K562 (cell line): ENCODE results near the gene PSMD1. TPM values are rescaled to one million over a fixed set of nuclear protein-coding genes. Genes with fewer than 3 reads are reported as not detected.

Experiments used
- ATAC-seq: fragments of 200-7000 bp; cut with Tn5 transposase; 3 replicates; pipeline ENCODE4 v1.9.1; 2020; ENCODE audit warnings: moderate library complexity
- BruUV-seq: library from RNA; stranded (reverse); fragments of 400-500 nt; replicated peaks from 2 replicates; lab custom pipeline; 2021; lab: Mats Ljungman, UMichigan
- CTCF ChIA-PET: fragments of 300-600 bp; formaldehyde crosslinking; extraction: SDS; loops from one replicate; lab custom pipeline; 2021; ENCODE audit warnings: low intra/inter-chr PET ratio; lab: Yijun Ruan, JAX
- POLR2A ChIA-PET: fragments of 300-600, 350-650 bp; sonication (Branson Sonifier 250); formaldehyde crosslinking; extraction: SDS; loops from one replicate; lab custom pipeline; 2021; ENCODE audit warnings: antibody characterized with exemption, inconsistent platforms; lab: Yijun Ruan, JAX
- DNase-seq, 4 experiments: peaks; one replicate each; pipeline versions ENCODE4 v3.0.0 to v3.0.0-alpha.2; 2011 to 2018; ENCODE audit warnings: low spot score in 3 of 4, mixed read lengths in 3 of 4; ENCODE audit errors: extremely low read depth in 1 of 4
- FAIRE-seq: peaks from 2 replicates; lab custom pipeline; 2011; peaks lifted over from hg19 to GRCh38; lab: Jason Lieb, UNC
- H2AFZ ChIP-seq: 2 replicates; pipeline ENCODE4 v1.6.0; 2011; ENCODE audit warnings: low read depth, low read length, control low read depth, inconsistent platforms
- H3K27ac ChIP-seq: fragments of 200-600 bp; 3 replicates; pipeline ENCODE4 v1.8.0; 2011; ENCODE audit warnings: low read depth, mild to moderate bottlenecking, control low read depth, inconsistent platforms, low read length, moderate library complexity, mixed read lengths; ENCODE audit errors: extremely low read depth
- H3K27me3 ChIP-seq, 2 experiments: fragments of 300-600 bp in 1 of 2; 2 replicates in 1 of 2; 3 replicates in 1 of 2; pipeline versions ENCODE4 v1.6.0 to v1.8.0; 2011; ENCODE audit warnings: inconsistent platforms in 2 of 2, low read length in 2 of 2, mild to moderate bottlenecking in 1 of 2, mixed read lengths in 1 of 2, moderate library complexity in 1 of 2; ENCODE audit not compliant: control insufficient read depth in 2 of 2, insufficient read depth in 2 of 2
- H3K36me3 ChIP-seq: fragments of 300-600 bp; 3 replicates; pipeline ENCODE4 v1.8.0; 2011; ENCODE audit warnings: mild to moderate bottlenecking, low read length, inconsistent platforms; ENCODE audit not compliant: control insufficient read depth, insufficient read depth
- H3K4me1 ChIP-seq, 2 experiments: fragments of 200-600 bp in 1 of 2; replicated peaks in 1 of 2; 2 replicates in 1 of 2; 3 replicates in 1 of 2; pipeline versions ENCODE4 v1.5.1 to v1.8.0; 2011; ENCODE audit warnings: inconsistent platforms in 2 of 2, low read length in 2 of 2, mild to moderate bottlenecking in 1 of 2, mixed read lengths in 1 of 2, moderate library complexity in 1 of 2; ENCODE audit not compliant: control insufficient read depth in 2 of 2, insufficient read depth in 2 of 2
- H3K4me2 ChIP-seq: 2 replicates; pipeline ENCODE4 v1.6.1; 2011; ENCODE audit warnings: low read length, control low read depth, inconsistent platforms, mixed read lengths; ENCODE audit not compliant: insufficient read depth
- H3K4me3 ChIP-seq: fragments of 200-600 bp; sonication (generic), shearing (Covaris generic); 2 replicates; pipeline ENCODE4 v1.5.1; 2016; ENCODE audit warnings: control low read depth, inconsistent platforms
- H3K79me2 ChIP-seq: fragments of 200-600 bp; 3 replicates; pipeline ENCODE4 v1.8.0; 2011; ENCODE audit warnings: low read length, inconsistent platforms; ENCODE audit not compliant: control insufficient read depth, insufficient read depth
- H3K9ac ChIP-seq, 2 experiments: 2 replicates each; pipeline versions ENCODE4 v1.6.0 to v1.6.1; 2011; ENCODE audit warnings: low read depth in 2 of 2, low read length in 2 of 2, control low read depth in 1 of 2, inconsistent platforms in 1 of 2, mild to moderate bottlenecking in 1 of 2, mixed read lengths in 1 of 2; ENCODE audit not compliant: insufficient read depth in 1 of 2
- H3K9me1 ChIP-seq: one replicate; pipeline ENCODE4 v1.6.0; 2011; ENCODE audit warnings: inconsistent platforms, mild to moderate bottlenecking, low read length, moderate library complexity; ENCODE audit not compliant: control insufficient read depth, insufficient read depth
- H3K9me3 ChIP-seq: replicated peaks from 2 replicates; pipeline ENCODE4 v1.5.1; 2011; ENCODE audit warnings: low read depth, low read length, inconsistent platforms; ENCODE audit not compliant: control insufficient read depth, insufficient read depth
- H4K20me1 ChIP-seq: replicated peaks from 2 replicates; pipeline ENCODE4 v1.6.1; 2011; ENCODE audit warnings: low read length, inconsistent platforms, mixed read lengths; ENCODE audit not compliant: control insufficient read depth, insufficient read depth
- EHMT2 ChIP-seq: fragments of 450-650 bp; IDR thresholded peaks from 2 replicates; pipeline ENCODE4 v1.6.1; 2018; ENCODE audit warnings: antibody characterized with exemption
- LEF1 ChIP-seq: fragments of 450-650 bp; IDR thresholded peaks from 2 replicates; pipeline ENCODE4 v1.6.1; 2016; ENCODE audit warnings: mild to moderate bottlenecking
- NCOR1 ChIP-seq: fragments of 450-650 bp; IDR thresholded peaks from 2 replicates; pipeline ENCODE4 v1.6.1; 2016; ENCODE audit warnings: mild to moderate bottlenecking, moderate library complexity
- ZNF551 ChIP-seq: fragments of 250-450 bp; sonication (Bioruptor Pico); IDR thresholded peaks from 2 replicates; pipeline ENCODE4 v1.5.0; 2021; ENCODE audit warnings: mild to moderate bottlenecking, moderate library complexity
- WGBS: fragments of 100-300 bp; shearing (Covaris generic); methylation state at CpG from one replicate; pipeline ENCODE4 v1.1.6; 2016; ENCODE audit warnings: low coverage, mixed read lengths; ENCODE audit not compliant: insufficient coverage; ENCODE audit errors: missing lambda C conversion rate; 5-methylcytosine and 5-hydroxymethylcytosine counted together
- in situ Hi-C: fragments of 300-500 bp; cut with MboI; formaldehyde crosslinking; loops from 4 replicates; pipeline ENCODE4 v1.15.0; 2018; ENCODE audit warnings: inconsistent platforms, mixed read lengths
- intact Hi-C: fragments of 100-400 bp; cut with micrococcal nuclease; formaldehyde crosslinking; loops from 2 replicates; pipeline ENCODE4 v1.14.2; 2022
- polyA plus RNA-seq, 8 experiments: library from polyadenylated mRNA; depleted of rRNA in 4 of 8; stranded (reverse) in 5 of 8; unstranded in 3 of 8; fragments of >200 nt; fragmentation: Nextera tagmentation in 2 of 8; fragmentation: Illumina TruSeq in 1 of 8; extraction: Ambion mirVana in 2 of 8; extraction: Trizol in 1 of 8; gene quantifications; 2 replicates each; pipeline versions ENCODE4 v1.2.1 to v1.2.3, GENCODE V29; 2011 to 2014; ENCODE audit warnings: inconsistent platforms in 1 of 8, missing spikeins in 1 of 8
- total RNA-seq, 7 experiments: library from RNA; depleted of rRNA in 6 of 7; stranded (reverse); fragments of >200 nt in 6 of 7; fragmentation: Illumina TruSeq in 2 of 7; extraction: Trizol in 2 of 7; gene quantifications; 2 replicates each; pipeline versions ENCODE4 v1.2.1 to v1.2.3, GENCODE V29; 2011 to 2021; ENCODE audit warnings: low replicate concordance in 1 of 7
- TF ChIP-seq, protein P1 (sequence below): fragments of 450-650 bp; IDR thresholded peaks from 2 replicates; pipeline ENCODE4 v1.6.1; 2016; ENCODE audit warnings: mild to moderate bottlenecking
- TF ChIP-seq, protein P2 (sequence below): fragments of 450-650 bp; formaldehyde crosslinking; IDR thresholded peaks from 2 replicates; pipeline ENCODE4 v1.4.0; 2020; ENCODE audit warnings: mild to moderate bottlenecking, moderate library complexity
- TF ChIP-seq, protein P3 (sequence below): sonication (generic); formaldehyde crosslinking; IDR thresholded peaks from 2 replicates; pipeline ENCODE4 v1.5.0; 2020; ENCODE audit warnings: missing genetic modification reagents

PSMD1 gene
- total and polyA plus RNA-seq, 9 of the 15 experiments (the other 6 are each of a cell fraction or from before 2014, with no cell fraction given): 100 to 257 (median 147) TPM

DNA sequence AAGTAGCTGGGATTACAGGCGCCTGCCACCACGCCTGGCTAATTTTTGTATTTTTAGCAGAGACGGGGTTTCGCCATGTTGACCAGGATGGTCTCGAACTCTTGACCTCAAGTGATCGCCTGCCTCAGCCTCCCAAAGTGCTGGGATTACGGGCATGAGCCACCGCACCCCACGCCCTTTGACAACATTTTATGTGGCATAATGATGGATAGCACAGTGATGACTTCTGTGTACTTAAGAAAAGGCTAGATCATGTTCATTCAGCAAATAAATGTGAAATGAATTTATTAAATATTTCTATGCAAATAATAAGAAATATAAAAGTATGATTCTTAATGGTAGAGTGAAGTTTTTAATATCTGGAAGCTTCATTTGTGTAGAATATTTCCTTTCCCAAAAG lies 70.8 kb downstream of the PSMD1 start (continued):
- TF ChIP-seq, protein P1, sequence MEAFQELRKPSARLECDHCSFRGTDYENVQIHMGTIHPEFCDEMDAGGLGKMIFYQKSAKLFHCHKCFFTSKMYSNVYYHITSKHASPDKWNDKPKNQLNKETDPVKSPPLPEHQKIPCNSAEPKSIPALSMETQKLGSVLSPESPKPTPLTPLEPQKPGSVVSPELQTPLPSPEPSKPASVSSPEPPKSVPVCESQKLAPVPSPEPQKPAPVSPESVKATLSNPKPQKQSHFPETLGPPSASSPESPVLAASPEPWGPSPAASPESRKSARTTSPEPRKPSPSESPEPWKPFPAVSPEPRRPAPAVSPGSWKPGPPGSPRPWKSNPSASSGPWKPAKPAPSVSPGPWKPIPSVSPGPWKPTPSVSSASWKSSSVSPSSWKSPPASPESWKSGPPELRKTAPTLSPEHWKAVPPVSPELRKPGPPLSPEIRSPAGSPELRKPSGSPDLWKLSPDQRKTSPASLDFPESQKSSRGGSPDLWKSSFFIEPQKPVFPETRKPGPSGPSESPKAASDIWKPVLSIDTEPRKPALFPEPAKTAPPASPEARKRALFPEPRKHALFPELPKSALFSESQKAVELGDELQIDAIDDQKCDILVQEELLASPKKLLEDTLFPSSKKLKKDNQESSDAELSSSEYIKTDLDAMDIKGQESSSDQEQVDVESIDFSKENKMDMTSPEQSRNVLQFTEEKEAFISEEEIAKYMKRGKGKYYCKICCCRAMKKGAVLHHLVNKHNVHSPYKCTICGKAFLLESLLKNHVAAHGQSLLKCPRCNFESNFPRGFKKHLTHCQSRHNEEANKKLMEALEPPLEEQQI: no peak
- TF ChIP-seq LEF1: no peak
- TF ChIP-seq, protein P2, sequence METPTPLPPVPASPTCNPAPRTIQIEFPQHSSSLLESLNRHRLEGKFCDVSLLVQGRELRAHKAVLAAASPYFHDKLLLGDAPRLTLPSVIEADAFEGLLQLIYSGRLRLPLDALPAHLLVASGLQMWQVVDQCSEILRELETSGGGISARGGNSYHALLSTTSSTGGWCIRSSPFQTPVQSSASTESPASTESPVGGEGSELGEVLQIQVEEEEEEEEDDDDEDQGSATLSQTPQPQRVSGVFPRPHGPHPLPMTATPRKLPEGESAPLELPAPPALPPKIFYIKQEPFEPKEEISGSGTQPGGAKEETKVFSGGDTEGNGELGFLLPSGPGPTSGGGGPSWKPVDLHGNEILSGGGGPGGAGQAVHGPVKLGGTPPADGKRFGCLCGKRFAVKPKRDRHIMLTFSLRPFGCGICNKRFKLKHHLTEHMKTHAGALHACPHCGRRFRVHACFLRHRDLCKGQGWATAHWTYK: no peak
- TF ChIP-seq, protein P3, sequence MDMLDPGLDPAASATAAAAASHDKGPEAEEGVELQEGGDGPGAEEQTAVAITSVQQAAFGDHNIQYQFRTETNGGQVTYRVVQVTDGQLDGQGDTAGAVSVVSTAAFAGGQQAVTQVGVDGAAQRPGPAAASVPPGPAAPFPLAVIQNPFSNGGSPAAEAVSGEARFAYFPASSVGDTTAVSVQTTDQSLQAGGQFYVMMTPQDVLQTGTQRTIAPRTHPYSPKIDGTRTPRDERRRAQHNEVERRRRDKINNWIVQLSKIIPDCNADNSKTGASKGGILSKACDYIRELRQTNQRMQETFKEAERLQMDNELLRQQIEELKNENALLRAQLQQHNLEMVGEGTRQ (CRISPR knock-in tag): no peak

DNA sequence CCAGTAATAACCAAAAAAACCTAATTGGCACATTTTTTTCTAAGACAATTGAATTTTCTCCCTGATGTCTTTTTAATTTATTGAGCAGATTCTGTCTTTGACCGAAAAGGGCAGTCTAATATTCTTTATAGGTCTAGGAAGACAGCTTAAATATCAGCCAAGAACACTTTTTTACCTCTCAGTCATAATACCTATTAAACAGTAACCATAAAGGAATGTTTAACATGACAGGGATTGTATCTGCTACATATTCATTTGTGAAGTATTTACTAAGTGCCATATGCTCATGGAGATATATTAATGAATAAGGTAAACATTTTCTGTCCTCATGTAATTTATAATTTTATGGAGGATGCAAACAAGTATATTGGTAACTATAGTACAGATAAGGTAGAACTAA lies 71.3 kb downstream of the PSMD1 start:
- Histone ChIP-seq H3K9ac (no peak overlapping the region), H3K27me3 (no peaks in the 10 kb centered on the region), H3K27ac (no peak overlapping the region), H4K20me1 (no peaks in the 10 kb centered on the region), H3K36me3 (no peaks in the 10 kb centered on the region), H3K4me2 (no peak overlapping the region), H3K4me3 (no peak overlapping the region), H2AFZ (no peak overlapping the region), H3K9me1 (no peaks in the 10 kb centered on the region), H3K79me2 (peaks cover 5% of the 10 kb centered on the region; the same call in 2 of the 3 replicates), H3K9me3 (no peaks in the 10 kb centered on the region), H3K4me1 (no peaks in the 10 kb centered on the region)
- no TSS peak for BruUV-seq
- TF ChIP-seq ZNF551 (no peak), EHMT2 (no peak), NCOR1 (no peak)
- no peak for ATAC-seq
- no peak for DNase-seq
- in situ Hi-C loops: no loop called here
- CTCF ChIA-PET: no interaction called here
- 92% methylated on average over 1 of the region's 1 CpG for WGBS
- no peak for FAIRE-seq
- POLR2A ChIA-PET: no interaction called here
- intact Hi-C loops: no loop called here
